HCT116 (cell line): Measurements from ENCODE around the gene CTNND2. TPM values are rescaled to one million over a fixed set of nuclear protein-coding genes. Genes with fewer than 3 reads are reported as not detected.

ENCODE experiments used
- ATAC-seq: fragments of 200-7000 bp; cut with Tn5 transposase; 2 replicates; pipeline ENCODE4 v1.9.1; 2020; ENCODE audit warnings: mild to moderate bottlenecking, moderate library complexity
- BruUV-seq: library from RNA; stranded (reverse); fragments of 400-500 nt; replicated peaks from 2 replicates; lab custom pipeline; 2021; lab: Mats Ljungman, UMichigan
- CTCF ChIA-PET: fragments of 300-600 bp; sonication (Branson Sonifier 250); formaldehyde crosslinking; loops from one replicate; lab custom pipeline; 2021; ENCODE audit warnings: antibody characterized with exemption; lab: Charles Lee
- POLR2A ChIA-PET: fragments of 300-600, 350-600 bp; sonication (Branson Sonifier 250); formaldehyde crosslinking; loops from one replicate; lab custom pipeline; 2021; ENCODE audit warnings: antibody characterized with exemption; lab: Charles Lee
- RAD21 ChIA-PET, 2 experiments: fragments of 300-600 bp; sonication (Branson Sonifier 250); formaldehyde crosslinking; loops; one replicate each; lab custom pipeline; 2023; ENCODE audit warnings: low total read pairs in 2 of 2; ENCODE audit not compliant: uncharacterized antibody in 2 of 2, unreplicated experiment in 2 of 2, low non-redundant PET in 1 of 2; lab: Charles Lee
- DNase-seq: peaks from one replicate; pipeline ENCODE4 v3.0.0-alpha.2; 2010; ENCODE audit warnings: low read depth, low spot score
- H2AFZ ChIP-seq: fragments of 200-600 bp; shearing (Covaris generic), sonication (generic); 2 replicates; pipeline ENCODE4 v1.6.1; 2017; ENCODE audit warnings: low read depth, mixed run types, mixed read lengths, antibody characterized with exemption, low read length; ENCODE audit not compliant: poor library complexity, severe bottlenecking
- H3K27ac ChIP-seq: 2 replicates; pipeline ENCODE4 v1.5.1; 2012; ENCODE audit warnings: low read depth, low read length
- H3K27me3 ChIP-seq: fragments of 200-600 bp; sonication (generic); 2 replicates; pipeline ENCODE4 v1.6.1; 2016; ENCODE audit warnings: mixed run types, low read length, mixed read lengths; ENCODE audit not compliant: insufficient read depth
- H3K36me3 ChIP-seq, 2 experiments: fragments of 200-500 bp in 1 of 2; fragments of 200-600 bp in 1 of 2; sonication (Bioruptor generic) in 1 of 2; sonication (generic) in 1 of 2; 2 replicates each; pipeline versions ENCODE4 v1.5.1 to v1.6.1; 2014 to 2016; ENCODE audit warnings: low read length in 2 of 2, inconsistent platforms in 1 of 2, mixed read lengths in 1 of 2, mixed run types in 1 of 2; ENCODE audit not compliant: insufficient read depth in 2 of 2, control insufficient read depth in 1 of 2
- H3K4me1 ChIP-seq, 2 experiments: fragments of 200-600 bp in 1 of 2; sonication (generic) in 1 of 2; 2 replicates each; pipeline versions ENCODE4 v1.5.1 to v1.6.1; 2012 to 2017; ENCODE audit warnings: low read length in 2 of 2, inconsistent platforms in 1 of 2, mild to moderate bottlenecking in 1 of 2, mixed read lengths in 1 of 2, mixed run types in 1 of 2, moderate library complexity in 1 of 2; ENCODE audit not compliant: insufficient read depth in 2 of 2, control insufficient read depth in 1 of 2
- H3K4me2 ChIP-seq: fragments of 200-600 bp; sonication (generic); 2 replicates; pipeline ENCODE4 v1.6.1; 2017; ENCODE audit warnings: mixed run types, low read length, mixed read lengths
- H3K4me3 ChIP-seq, 2 experiments: fragments of 200-600 bp in 1 of 2; sonication (generic) in 1 of 2; replicated peaks in 1 of 2; 2 replicates each; pipeline ENCODE4 v1.5.1; 2011 to 2016; ENCODE audit warnings: low read length in 2 of 2, control low read depth in 1 of 2, low read depth in 1 of 2, mild to moderate bottlenecking in 1 of 2, mixed read lengths in 1 of 2, mixed run types in 1 of 2
- H3K79me2 ChIP-seq: fragments of 200-600 bp; sonication (generic); 2 replicates; pipeline ENCODE4 v1.6.1; 2017; ENCODE audit warnings: mild to moderate bottlenecking, mixed run types, low read length, moderate library complexity, mixed read lengths; ENCODE audit not compliant: insufficient read depth
- H3K9ac ChIP-seq: fragments of 200-600 bp; sonication (generic); 2 replicates; pipeline ENCODE4 v1.6.1; 2016; ENCODE audit warnings: low read length, mixed read lengths
- H3K9me2 ChIP-seq: fragments of 200-600 bp; sonication (generic), shearing (Covaris generic); 2 replicates; pipeline ENCODE4 v1.6.1; 2017; ENCODE audit warnings: mixed run types, mild to moderate bottlenecking, moderate library complexity; ENCODE audit not compliant: insufficient read depth
- H3K9me3 ChIP-seq, 2 experiments: fragments of 200-500 bp in 1 of 2; fragments of 200-600 bp in 1 of 2; sonication (Bioruptor generic) in 1 of 2; sonication (generic) in 1 of 2; 2 replicates each; pipeline ENCODE4 v1.6.1; 2014 to 2017; ENCODE audit warnings: low read length in 2 of 2, mixed read lengths in 2 of 2, inconsistent platforms in 1 of 2, low read depth in 1 of 2, mild to moderate bottlenecking in 1 of 2, mixed run types in 1 of 2, moderate library complexity in 1 of 2; ENCODE audit not compliant: control insufficient read depth in 1 of 2, insufficient read depth in 1 of 2
- H4K20me1 ChIP-seq: fragments of 200-600 bp; sonication (generic), shearing (Covaris generic); 2 replicates; pipeline ENCODE4 v1.6.1; 2017; ENCODE audit warnings: mixed run types, mild to moderate bottlenecking, moderate library complexity; ENCODE audit not compliant: insufficient read depth
- ATF3 ChIP-seq: IDR thresholded peaks from 2 replicates; pipeline ENCODE4 v1.6.1; 2012
- CTCF ChIP-seq, 3 experiments: fragments of 200-600 bp in 1 of 3; sonication (generic) in 1 of 3; IDR thresholded peaks in 2 of 3; conservative IDR thresholded peaks in 1 of 3; 2 replicates each; pipeline ENCODE4 v1.5.1; 2012 to 2017; ENCODE audit warnings: low read depth in 2 of 3, low read length in 2 of 3, antibody characterized with exemption in 1 of 3, borderline replicate concordance in 1 of 3, control low read depth in 1 of 3, mild to moderate bottlenecking in 1 of 3, mixed read lengths in 1 of 3, mixed run types in 1 of 3, moderate library complexity in 1 of 3; ENCODE audit not compliant: insufficient read depth in 1 of 3
- EGR1 ChIP-seq: IDR thresholded peaks from 2 replicates; pipeline ENCODE4 v1.6.1; 2012; ENCODE audit warnings: low read depth
- POLR2AphosphoS5 ChIP-seq: IDR thresholded peaks from 2 replicates; pipeline ENCODE4 v1.6.1; 2011; ENCODE audit warnings: mild to moderate bottlenecking, low read depth, low read length, moderate library complexity
- YY1 ChIP-seq: IDR thresholded peaks from 2 replicates; pipeline ENCODE4 v1.6.1; 2011; ENCODE audit warnings: low read length, low read depth, moderate library complexity, mild to moderate bottlenecking; ENCODE audit not compliant: insufficient replicate concordance; ENCODE audit errors: extremely low read depth
- ZBTB33 ChIP-seq: IDR thresholded peaks from 2 replicates; pipeline ENCODE4 v1.6.1; 2011; ENCODE audit warnings: mild to moderate bottlenecking, low read length, moderate library complexity; ENCODE audit not compliant: insufficient replicate concordance; ENCODE audit errors: extremely low read depth
- intact Hi-C: fragments of 100-400 bp; cut with micrococcal nuclease; formaldehyde crosslinking; loops from 2 replicates; pipeline ENCODE4 v1.10.0; 2022
- total RNA-seq: library from RNA; stranded (reverse); gene quantifications from one replicate; pipeline ENCODE4 v1.2.1, GENCODE V29; 2021; ENCODE audit not compliant: unreplicated experiment

The CTNND2 gene
- total RNA-seq, 1 experiment from 2014 or later, result not detected

GRCh38 chr5:11502783-11503182 lies 401.5 kb downstream of the CTNND2 start:
- Histone ChIP-seq H3K4me1 (no peaks in the 10 kb centered on the region), H3K79me2 (no peaks in the 10 kb centered on the region), H3K9me2 (no peaks in the 10 kb centered on the region), H2AFZ (no peak overlapping the region), H3K4me2 (no peak overlapping the region), H3K36me3 (no peaks in the 10 kb centered on the region), H3K27me3 (no peaks in the 10 kb centered on the region), H3K9me3 (peaks cover 13 to 23% of the 10 kb centered on the region in 2 experiments; a peak in 3 of 4 replicates), H3K9ac (no peak overlapping the region), H4K20me1 (no peaks in the 10 kb centered on the region), H3K27ac (no peak overlapping the region), H3K4me3 (no peak overlapping the region)
- BruUV-seq, result no TSS peak
- ChIA-PET RAD21 (no interaction called here), POLR2A (no interaction called here), CTCF (no interaction called here)
- TF ChIP-seq CTCF (IDR thresholded peaks at IDR 0.05 in 2 of 3, conservative IDR thresholded peaks at IDR 0.05 in 1 of 3; ENCODE audit: borderline replicate concordance in 1 of 3, insufficient read depth in 1 of 3, low read depth in 2 of 3, low read length in 2 of 3) (no peak), POLR2AphosphoS5 (no peak), YY1 (no peak), EGR1 (no peak), ATF3 (no peak), ZBTB33 (no peak)
- intact Hi-C loops, result no loop called here
- ATAC-seq (no peak), DNase-seq (no peak)
